H1 (cell line): Measurements from ENCODE around the gene CD44. TPM values are rescaled to one million over a fixed set of nuclear protein-coding genes. Genes with fewer than 3 reads are reported as not detected.

ENCODE experiments used
- KDM4A ChIP-seq: IDR thresholded peaks from one replicate; pipeline ENCODE4 v1.7.1; 2012; ENCODE audit warnings: low read depth, mild to moderate bottlenecking, moderate library complexity, low read length, inconsistent platforms; ENCODE audit not compliant: severe bottlenecking
- polyA plus RNA-seq, 7 experiments: library from polyadenylated mRNA; depleted of rRNA in 3 of 7; stranded (reverse) in 5 of 7; unstranded in 2 of 7; fragments of >200 nt in 5 of 7; fragments of 200-250 nt in 2 of 7; gene quantifications; 1 replicate in 5 of 7; 2 replicates in 1 of 7; 4 replicates in 1 of 7; pipeline versions ENCODE4 v1.2.1 to v1.2.3, GENCODE V29; 2011 to 2013; ENCODE audit warnings: missing spikeins in 2 of 7, mixed read lengths in 2 of 7
- total RNA-seq: library from RNA; stranded (reverse); fragmentation: NEBNext Ultra II Directional; extraction: Animal tissue kit (Norgen Biotek cat#: 25700); gene quantifications from 2 replicates; pipeline ENCODE4 v1.2.1, GENCODE V29; 2021

CD44 gene
- total and polyA plus RNA-seq, 2 of the 8 experiments (the other 6 are each of a cell fraction or from before 2014, with no cell fraction given), result 11.8 to 13.7 TPM

- TF ChIP-seq KDM4A, result no peak
- TF ChIP-seq, all 59 proteins: peak for 0
Measured at GRCh38 chr11:35114906-35115687, 23.9 kb upstream of the CD44 start (continued).
